Vagina (tissue), 2 donors: ENCODE data around the gene SLC7A4.

Experiments used
- CTCF ChIP-seq, 3 experiments: fragments of 450-650 bp in 2 of 3; fragments of 200-600 bp in 1 of 3; sonication (generic) in 1 of 3; IDR thresholded peaks; one replicate each; pipeline ENCODE4 v1.5.1; 2017 to 2019; ENCODE audit warnings: antibody characterized with exemption in 3 of 3, mild to moderate bottlenecking in 2 of 3, moderate library complexity in 2 of 3
- POLR2A ChIP-seq, 2 donors: fragments of 450-650 bp; IDR thresholded peaks; one replicate each; pipeline ENCODE4 v1.6.1; 2017; ENCODE audit warnings: antibody characterized with exemption in 2 of 2, mild to moderate bottlenecking in 2 of 2, moderate library complexity in 2 of 2

- TF ChIP-seq CTCF (IDR thresholded peaks at IDR 0.05) (no peak), POLR2A (IDR thresholded peaks at IDR 0.05) (no peak)
These were observed 18.6 kb downstream of the SLC7A4 start for GRCh38 chr22:21013657-21014201.
